Fibroblast of lung (primary cell): ENCODE measurements around the gene PBOV1. TPM values are rescaled to one million over a fixed set of nuclear protein-coding genes. Genes with fewer than 3 reads are reported as not detected.

Source experiments
- DNase-seq, 2 donors: peaks; one replicate each; pipeline versions ENCODE4 v3.0.0 to v3.0.0-alpha.2; 2010; ENCODE audit warnings: low read depth in 2 of 2
- H2AFZ ChIP-seq: 2 replicates; pipeline ENCODE4 v1.5.1; 2012; ENCODE audit warnings: low read length, control low read depth, inconsistent platforms
- H3K27ac ChIP-seq: 2 replicates; pipeline ENCODE4 v1.5.1; 2011; ENCODE audit warnings: low read length, control low read depth; ENCODE audit not compliant: insufficient read depth
- H3K27me3 ChIP-seq: 2 replicates; pipeline ENCODE4 v1.5.1; 2011; ENCODE audit warnings: mild to moderate bottlenecking, low read length; ENCODE audit not compliant: control insufficient read depth, insufficient read depth
- H3K36me3 ChIP-seq: 2 replicates; pipeline ENCODE4 v1.5.1; 2011; ENCODE audit warnings: low read length; ENCODE audit not compliant: control insufficient read depth, insufficient read depth
- H3K4me1 ChIP-seq: 2 replicates; pipeline ENCODE4 v1.5.1; 2011; ENCODE audit warnings: low read length; ENCODE audit not compliant: control insufficient read depth, insufficient read depth; ENCODE audit errors: extremely low read depth
- H3K4me2 ChIP-seq: 2 replicates; pipeline ENCODE4 v1.5.1; 2011; ENCODE audit warnings: low read length, control low read depth; ENCODE audit not compliant: insufficient read depth; ENCODE audit errors: extremely low read depth
- H3K4me3 ChIP-seq, 4 experiments: fragments of 200-600 bp in 1 of 4; sonication (generic) in 1 of 4; replicated peaks in 1 of 4; 2 replicates each; pipeline ENCODE4 v1.5.1; 2011 to 2016; ENCODE audit warnings: low read length in 4 of 4, low read depth in 3 of 4, mild to moderate bottlenecking in 3 of 4, control low read depth in 2 of 4, inconsistent platforms in 1 of 4, mixed read lengths in 1 of 4; ENCODE audit not compliant: insufficient read depth in 1 of 4; ENCODE audit errors: control extremely low read depth in 1 of 4
- H3K79me2 ChIP-seq: 2 replicates; pipeline ENCODE4 v1.5.1; 2012; ENCODE audit warnings: mild to moderate bottlenecking, low read length, inconsistent platforms; ENCODE audit not compliant: control insufficient read depth, insufficient read depth
- H3K9ac ChIP-seq: 2 replicates; pipeline ENCODE4 v1.5.1; 2011; ENCODE audit warnings: mild to moderate bottlenecking, low read length, control low read depth; ENCODE audit not compliant: insufficient read depth
- H3K9me3 ChIP-seq: 2 replicates; pipeline ENCODE4 v1.5.1; 2012; ENCODE audit warnings: low read depth, low read length; ENCODE audit not compliant: control insufficient read depth, insufficient read depth
- H4K20me1 ChIP-seq: 2 replicates; pipeline ENCODE4 v1.5.1; 2011; ENCODE audit warnings: low read length; ENCODE audit not compliant: control insufficient read depth, insufficient read depth; ENCODE audit errors: extremely low read depth
- EZH2 ChIP-seq: IDR thresholded peaks from 2 replicates; pipeline ENCODE4 v1.5.1; 2012; ENCODE audit warnings: low read length, control low read depth, mild to moderate bottlenecking; ENCODE audit errors: missing control alignments
- polyA plus RNA-seq, 2 donors: library from polyadenylated mRNA; depleted of rRNA in 1 of 2; stranded (reverse) in 1 of 2; unstranded in 1 of 2; fragments of >200 nt; gene quantifications; 2 replicates each; pipeline ENCODE4 v1.2.1, GENCODE V29; 2011 to 2012; ENCODE audit warnings: missing spikeins in 1 of 2
- total RNA-seq: library from RNA; depleted of rRNA; stranded (reverse); fragments of >200 nt; gene quantifications from 2 replicates; pipeline ENCODE4 v1.2.1, GENCODE V29; 2014
- TF ChIP-seq, protein P1 (sequence below), 2 donors: IDR thresholded peaks in 1 of 2; conservative IDR thresholded peaks in 1 of 2; 1 replicate in 1 of 2; 2 replicates in 1 of 2; pipeline ENCODE4 v1.5.1; 2011 to 2012; ENCODE audit warnings: low read length in 2 of 2, control low read depth in 1 of 2, inconsistent platforms in 1 of 2, low read depth in 1 of 2, mild to moderate bottlenecking in 1 of 2

PBOV1 gene
- total and polyA plus RNA-seq, 2 donors (not counting 1 experiment from before 2014, with no cell fraction given): not detected

DNA sequence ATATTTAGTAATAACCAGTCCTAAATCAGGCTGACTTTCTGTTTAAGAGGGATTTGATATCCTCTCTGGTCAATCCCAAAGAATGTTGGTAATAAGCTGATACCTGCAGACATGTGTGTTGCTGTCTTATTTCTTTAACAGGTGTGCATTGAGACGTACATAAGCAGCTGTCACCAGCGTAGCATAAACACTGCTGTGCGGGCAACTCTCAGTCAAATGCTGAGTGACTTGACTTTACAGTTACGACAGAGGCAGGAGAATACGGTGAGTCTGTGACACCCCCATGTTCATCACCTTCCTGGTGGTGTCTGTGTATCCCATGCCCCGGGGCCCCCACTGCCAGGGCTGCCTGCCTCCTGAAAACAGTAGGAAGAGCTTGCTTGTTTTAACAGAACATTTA, 20.1 kb upstream of the PBOV1 start:
- Histone ChIP-seq H3K79me2 (no peaks in the 10 kb centered on the region), H3K36me3 (no peaks in the 10 kb centered on the region), H3K4me1 (no peaks in the 10 kb centered on the region), H2AFZ (no peak overlapping the region), H3K9me3 (no peaks in the 10 kb centered on the region), H3K4me3 (no peak overlapping the region), H3K27me3 (no peaks in the 10 kb centered on the region), H3K9ac (no peak overlapping the region), H3K4me2 (no peak overlapping the region), H3K27ac (no peak overlapping the region), H4K20me1 (no peaks in the 10 kb centered on the region)
- DNase-seq: no peak
- TF ChIP-seq, protein P1, sequence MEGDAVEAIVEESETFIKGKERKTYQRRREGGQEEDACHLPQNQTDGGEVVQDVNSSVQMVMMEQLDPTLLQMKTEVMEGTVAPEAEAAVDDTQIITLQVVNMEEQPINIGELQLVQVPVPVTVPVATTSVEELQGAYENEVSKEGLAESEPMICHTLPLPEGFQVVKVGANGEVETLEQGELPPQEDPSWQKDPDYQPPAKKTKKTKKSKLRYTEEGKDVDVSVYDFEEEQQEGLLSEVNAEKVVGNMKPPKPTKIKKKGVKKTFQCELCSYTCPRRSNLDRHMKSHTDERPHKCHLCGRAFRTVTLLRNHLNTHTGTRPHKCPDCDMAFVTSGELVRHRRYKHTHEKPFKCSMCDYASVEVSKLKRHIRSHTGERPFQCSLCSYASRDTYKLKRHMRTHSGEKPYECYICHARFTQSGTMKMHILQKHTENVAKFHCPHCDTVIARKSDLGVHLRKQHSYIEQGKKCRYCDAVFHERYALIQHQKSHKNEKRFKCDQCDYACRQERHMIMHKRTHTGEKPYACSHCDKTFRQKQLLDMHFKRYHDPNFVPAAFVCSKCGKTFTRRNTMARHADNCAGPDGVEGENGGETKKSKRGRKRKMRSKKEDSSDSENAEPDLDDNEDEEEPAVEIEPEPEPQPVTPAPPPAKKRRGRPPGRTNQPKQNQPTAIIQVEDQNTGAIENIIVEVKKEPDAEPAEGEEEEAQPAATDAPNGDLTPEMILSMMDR (conservative IDR thresholded peaks at IDR 0.05 in 1 of 2, IDR thresholded peaks at IDR 0.05 in 1 of 2; ENCODE audit: low read depth in 1 of 2, low read length in 2 of 2): no peak
- TF ChIP-seq EZH2: no peak

DNA sequence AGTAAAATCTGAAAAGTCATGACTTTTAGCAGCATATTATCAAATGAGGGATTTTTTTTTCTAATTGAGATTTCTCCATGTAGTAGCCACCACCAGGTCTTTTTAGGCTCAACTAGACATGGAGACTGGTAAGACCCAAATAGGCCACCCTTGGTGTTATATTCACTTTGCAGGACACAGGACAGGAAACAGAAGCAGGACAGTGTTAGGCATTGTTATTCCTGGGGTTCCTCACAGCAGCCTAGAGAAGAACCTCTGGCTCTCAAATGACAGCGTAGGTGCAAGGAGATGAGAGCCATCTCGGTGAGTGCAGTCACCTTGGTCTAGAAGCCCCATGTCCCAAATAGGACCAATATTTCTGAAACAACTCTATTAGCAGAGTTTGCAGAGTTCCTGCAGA, 19.2 kb upstream of the PBOV1 start:
- no peaks in the 10 kb centered on the region for H3K27me3 ChIP-seq
- H3K4me2 ChIP-seq: no peak overlapping the region
- H3K4me3 ChIP-seq: no peak overlapping the region
- no peaks in the 10 kb centered on the region for H3K79me2 ChIP-seq
- no peaks in the 10 kb centered on the region for H3K4me1 ChIP-seq
- TF ChIP-seq, protein P1 (conservative IDR thresholded peaks at IDR 0.05 in 1 of 2, IDR thresholded peaks at IDR 0.05 in 1 of 2; ENCODE audit: low read depth in 1 of 2, low read length in 2 of 2): no peak
- TF ChIP-seq EZH2: no peak
- no peak for DNase-seq
- no peak overlapping the region for H2AFZ ChIP-seq
- no peaks in the 10 kb centered on the region for H3K9me3 ChIP-seq
- H3K9ac ChIP-seq: no peak overlapping the region
- H3K27ac ChIP-seq: no peak overlapping the region
- H3K36me3 ChIP-seq: no peaks in the 10 kb centered on the region
- no peaks in the 10 kb centered on the region for H4K20me1 ChIP-seq

DNA sequence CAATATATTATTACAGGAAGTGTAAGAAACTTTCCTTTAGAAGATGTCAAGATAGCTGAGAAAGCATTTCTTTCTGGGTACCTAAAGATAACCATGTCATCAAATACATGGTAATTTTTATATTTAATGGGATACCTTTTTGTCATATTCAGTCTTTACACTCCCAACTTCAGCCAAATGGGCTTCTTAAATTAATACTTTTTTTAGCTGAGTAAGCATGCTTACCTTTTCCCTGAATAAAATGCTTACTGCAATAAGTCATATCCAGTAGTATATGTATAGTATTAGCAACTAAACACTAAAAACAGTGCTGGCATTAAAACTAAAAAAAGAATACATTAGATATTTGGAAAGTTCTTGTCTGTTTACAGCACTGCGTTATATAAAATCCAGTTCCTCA, 17.4 kb upstream of the PBOV1 start:
- no peaks in the 10 kb centered on the region for H3K79me2 ChIP-seq
- TF ChIP-seq EZH2: no peak
- TF ChIP-seq, protein P1 (conservative IDR thresholded peaks at IDR 0.05 in 1 of 2, IDR thresholded peaks at IDR 0.05 in 1 of 2; ENCODE audit: low read depth in 1 of 2, low read length in 2 of 2): no peak
- no peaks in the 10 kb centered on the region for H3K4me1 ChIP-seq
- no peak overlapping the region for H3K27ac ChIP-seq
- no peaks in the 10 kb centered on the region for H3K9me3 ChIP-seq
- DNase-seq: no peak
- no peaks in the 10 kb centered on the region for H3K27me3 ChIP-seq
- no peak overlapping the region for H2AFZ ChIP-seq
- no peaks in the 10 kb centered on the region for H3K36me3 ChIP-seq
- no peak overlapping the region for H3K4me3 ChIP-seq
- no peak overlapping the region for H3K4me2 ChIP-seq
- H3K9ac ChIP-seq: no peak overlapping the region
- H4K20me1 ChIP-seq: no peaks in the 10 kb centered on the region
